ENCODE measurements around the gene MFSD12.

GRCh38 chr19:3605361-3605760 lies 48.0 kb upstream of the MFSD12 start:
- no peak for TF ChIP-seq REPIN1 (tag by site-specific recombination; IDR thresholded peaks at IDR 0.05; ENCODE audit: low read depth)
- no peak for TF ChIP-seq ZNF785 (tag by site-specific recombination; IDR thresholded peaks at IDR 0.05)
- TF ChIP-seq ZNF561 (tag by site-specific recombination; IDR thresholded peaks at IDR 0.05; ENCODE audit: borderline replicate concordance): no peak
- no peak for TF ChIP-seq GFI1B (tag by site-specific recombination; IDR thresholded peaks at IDR 0.05)
- TF ChIP-seq CTCF (tag by site-specific recombination; IDR thresholded peaks at IDR 0.05): no peak
- TF ChIP-seq, protein P1, sequence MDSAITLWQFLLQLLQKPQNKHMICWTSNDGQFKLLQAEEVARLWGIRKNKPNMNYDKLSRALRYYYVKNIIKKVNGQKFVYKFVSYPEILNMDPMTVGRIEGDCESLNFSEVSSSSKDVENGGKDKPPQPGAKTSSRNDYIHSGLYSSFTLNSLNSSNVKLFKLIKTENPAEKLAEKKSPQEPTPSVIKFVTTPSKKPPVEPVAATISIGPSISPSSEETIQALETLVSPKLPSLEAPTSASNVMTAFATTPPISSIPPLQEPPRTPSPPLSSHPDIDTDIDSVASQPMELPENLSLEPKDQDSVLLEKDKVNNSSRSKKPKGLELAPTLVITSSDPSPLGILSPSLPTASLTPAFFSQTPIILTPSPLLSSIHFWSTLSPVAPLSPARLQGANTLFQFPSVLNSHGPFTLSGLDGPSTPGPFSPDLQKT (IDR thresholded peaks at IDR 0.05; ENCODE audit: borderline replicate concordance, low read depth, low read length): no peak
- no peak for TF ChIP-seq ZNF792 (tag by site-specific recombination; IDR thresholded peaks at IDR 0.05)
- TF ChIP-seq ZNF24 (tag by site-specific recombination; IDR thresholded peaks at IDR 0.05): no peak
- no peak for TF ChIP-seq GLIS1 (tag by site-specific recombination; IDR thresholded peaks at IDR 0.05)
- TF ChIP-seq, protein P2, sequence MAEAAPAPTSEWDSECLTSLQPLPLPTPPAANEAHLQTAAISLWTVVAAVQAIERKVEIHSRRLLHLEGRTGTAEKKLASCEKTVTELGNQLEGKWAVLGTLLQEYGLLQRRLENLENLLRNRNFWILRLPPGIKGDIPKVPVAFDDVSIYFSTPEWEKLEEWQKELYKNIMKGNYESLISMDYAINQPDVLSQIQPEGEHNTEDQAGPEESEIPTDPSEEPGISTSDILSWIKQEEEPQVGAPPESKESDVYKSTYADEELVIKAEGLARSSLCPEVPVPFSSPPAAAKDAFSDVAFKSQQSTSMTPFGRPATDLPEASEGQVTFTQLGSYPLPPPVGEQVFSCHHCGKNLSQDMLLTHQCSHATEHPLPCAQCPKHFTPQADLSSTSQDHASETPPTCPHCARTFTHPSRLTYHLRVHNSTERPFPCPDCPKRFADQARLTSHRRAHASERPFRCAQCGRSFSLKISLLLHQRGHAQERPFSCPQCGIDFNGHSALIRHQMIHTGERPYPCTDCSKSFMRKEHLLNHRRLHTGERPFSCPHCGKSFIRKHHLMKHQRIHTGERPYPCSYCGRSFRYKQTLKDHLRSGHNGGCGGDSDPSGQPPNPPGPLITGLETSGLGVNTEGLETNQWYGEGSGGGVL (tag by site-specific recombination; IDR thresholded peaks at IDR 0.05): no peak
- TF ChIP-seq, protein P3, sequence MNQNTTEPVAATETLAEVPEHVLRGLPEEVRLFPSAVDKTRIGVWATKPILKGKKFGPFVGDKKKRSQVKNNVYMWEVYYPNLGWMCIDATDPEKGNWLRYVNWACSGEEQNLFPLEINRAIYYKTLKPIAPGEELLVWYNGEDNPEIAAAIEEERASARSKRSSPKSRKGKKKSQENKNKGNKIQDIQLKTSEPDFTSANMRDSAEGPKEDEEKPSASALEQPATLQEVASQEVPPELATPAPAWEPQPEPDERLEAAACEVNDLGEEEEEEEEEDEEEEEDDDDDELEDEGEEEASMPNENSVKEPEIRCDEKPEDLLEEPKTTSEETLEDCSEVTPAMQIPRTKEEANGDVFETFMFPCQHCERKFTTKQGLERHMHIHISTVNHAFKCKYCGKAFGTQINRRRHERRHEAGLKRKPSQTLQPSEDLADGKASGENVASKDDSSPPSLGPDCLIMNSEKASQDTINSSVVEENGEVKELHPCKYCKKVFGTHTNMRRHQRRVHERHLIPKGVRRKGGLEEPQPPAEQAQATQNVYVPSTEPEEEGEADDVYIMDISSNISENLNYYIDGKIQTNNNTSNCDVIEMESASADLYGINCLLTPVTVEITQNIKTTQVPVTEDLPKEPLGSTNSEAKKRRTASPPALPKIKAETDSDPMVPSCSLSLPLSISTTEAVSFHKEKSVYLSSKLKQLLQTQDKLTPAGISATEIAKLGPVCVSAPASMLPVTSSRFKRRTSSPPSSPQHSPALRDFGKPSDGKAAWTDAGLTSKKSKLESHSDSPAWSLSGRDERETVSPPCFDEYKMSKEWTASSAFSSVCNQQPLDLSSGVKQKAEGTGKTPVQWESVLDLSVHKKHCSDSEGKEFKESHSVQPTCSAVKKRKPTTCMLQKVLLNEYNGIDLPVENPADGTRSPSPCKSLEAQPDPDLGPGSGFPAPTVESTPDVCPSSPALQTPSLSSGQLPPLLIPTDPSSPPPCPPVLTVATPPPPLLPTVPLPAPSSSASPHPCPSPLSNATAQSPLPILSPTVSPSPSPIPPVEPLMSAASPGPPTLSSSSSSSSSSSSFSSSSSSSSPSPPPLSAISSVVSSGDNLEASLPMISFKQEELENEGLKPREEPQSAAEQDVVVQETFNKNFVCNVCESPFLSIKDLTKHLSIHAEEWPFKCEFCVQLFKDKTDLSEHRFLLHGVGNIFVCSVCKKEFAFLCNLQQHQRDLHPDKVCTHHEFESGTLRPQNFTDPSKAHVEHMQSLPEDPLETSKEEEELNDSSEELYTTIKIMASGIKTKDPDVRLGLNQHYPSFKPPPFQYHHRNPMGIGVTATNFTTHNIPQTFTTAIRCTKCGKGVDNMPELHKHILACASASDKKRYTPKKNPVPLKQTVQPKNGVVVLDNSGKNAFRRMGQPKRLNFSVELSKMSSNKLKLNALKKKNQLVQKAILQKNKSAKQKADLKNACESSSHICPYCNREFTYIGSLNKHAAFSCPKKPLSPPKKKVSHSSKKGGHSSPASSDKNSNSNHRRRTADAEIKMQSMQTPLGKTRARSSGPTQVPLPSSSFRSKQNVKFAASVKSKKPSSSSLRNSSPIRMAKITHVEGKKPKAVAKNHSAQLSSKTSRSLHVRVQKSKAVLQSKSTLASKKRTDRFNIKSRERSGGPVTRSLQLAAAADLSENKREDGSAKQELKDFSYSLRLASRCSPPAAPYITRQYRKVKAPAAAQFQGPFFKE (tag by site-specific recombination; IDR thresholded peaks at IDR 0.05; ENCODE audit: borderline replicate concordance): no peak

Measured in HEK293 (cell line).